GM12864 (cell line): ENCODE results near the gene IRF8.
"Not testable (repeated sequence)": the region's sequence is repeated elsewhere in the genome, so short reads cannot be mapped to it uniquely, and the experiment has no call there.

Experiments
- DNase-seq: peaks from one replicate; pipeline ENCODE4 v3.0.0-alpha.2; 2011; ENCODE audit warnings: low read depth
- H3K4me3 ChIP-seq: 2 replicates; pipeline ENCODE4 v1.5.1; 2011; ENCODE audit warnings: mild to moderate bottlenecking, low read depth, low read length, control low read depth
- CTCF ChIP-seq: IDR thresholded peaks from 2 replicates; pipeline ENCODE4 v1.5.1; 2011; ENCODE audit warnings: low read depth, mild to moderate bottlenecking, moderate library complexity, low read length, control low read depth, inconsistent platforms; ENCODE audit errors: missing control alignments

The IRF8 gene

DNA sequence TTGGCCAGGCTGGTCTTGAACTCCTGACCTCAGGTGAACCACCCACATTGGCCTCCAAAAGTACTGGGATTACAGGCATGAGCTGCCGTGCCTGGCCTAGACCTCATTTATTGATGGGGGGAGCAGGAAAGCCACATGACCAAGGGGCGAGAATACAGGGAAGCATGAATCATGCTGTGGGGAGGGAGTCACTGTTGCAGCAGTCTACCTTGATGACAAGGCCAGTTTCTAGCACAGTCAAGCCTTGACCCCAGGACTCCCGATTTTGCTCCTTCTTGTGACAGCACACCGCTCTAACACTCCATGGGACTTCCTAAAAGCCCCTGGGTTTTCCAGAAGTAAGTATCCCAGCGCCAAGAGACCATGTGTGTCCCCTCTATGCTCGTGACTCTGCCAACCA is 42.9 kb upstream of the IRF8 start:
- DNase-seq, result no peak
- TF ChIP-seq CTCF, result no peak
- H3K4me3 ChIP-seq, result no peak overlapping the region

- no peak for TF ChIP-seq CTCF
- H3K4me3 ChIP-seq, result no peak overlapping the region
- DNase-seq, result no peak
Measured at GRCh38 chr16:85856585-85856984, 42.4 kb upstream of the IRF8 start.

- no peak for TF ChIP-seq CTCF
- H3K4me3 ChIP-seq, result no peak overlapping the region
- DNase-seq, result no peak
Measured at GRCh38 chr16:85857406-85857805, 41.6 kb upstream of the IRF8 start.

- DNase-seq, H3K4me3 ChIP-seq: not testable (repeated sequence)
Measured at GRCh38 chr16:85858571-85858970, 40.4 kb upstream of the IRF8 start.

- no peak for DNase-seq
- TF ChIP-seq CTCF, result no peak
- H3K4me3 ChIP-seq, result no peak overlapping the region
Measured at GRCh38 chr16:85858984-85859817, 39.8 kb upstream of the IRF8 start.

DNA sequence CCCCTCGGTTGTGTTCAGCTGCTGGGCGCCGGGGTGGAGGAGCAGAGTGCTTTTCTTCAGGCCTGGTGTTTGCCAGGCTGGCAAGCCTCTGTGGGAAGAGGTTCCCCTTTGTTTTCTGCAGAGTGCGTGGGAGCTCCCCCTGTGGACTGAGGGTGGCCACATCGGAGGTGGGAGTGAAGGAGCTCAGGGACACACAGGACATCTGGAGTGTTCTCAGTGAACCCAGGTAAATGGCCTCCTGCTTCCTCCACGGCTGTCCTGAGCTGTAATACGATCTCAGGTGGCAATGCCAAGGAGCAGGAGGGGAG is 39.2 kb upstream of the IRF8 start:
- no peak for TF ChIP-seq CTCF
- DNase-seq, result no peak
- H3K4me3 ChIP-seq, result no peak overlapping the region

GRCh38 chr16:85860413-85861094 is 38.4 kb upstream of the IRF8 start:
- TF ChIP-seq CTCF, result no peak
- no peak overlapping the region for H3K4me3 ChIP-seq

More at GRCh38 chr16:85860413-85861094, 38.4 kb upstream of the IRF8 start:
- DNase-seq, result no peak
